Choroid plexus epithelial cell (primary cell): ENCODE measurements around the gene OLFML2A.

Source experiments
- DNase-seq: peaks from one replicate; pipeline ENCODE4 v3.0.0-alpha.2; 2010; ENCODE audit warnings: low read depth
- H3K4me3 ChIP-seq: 2 replicates; pipeline ENCODE4 v1.5.1; 2011; ENCODE audit warnings: low read depth, mild to moderate bottlenecking, control low read depth, low read length, moderate library complexity
- CTCF ChIP-seq: conservative IDR thresholded peaks from 2 replicates; pipeline ENCODE4 v1.5.1; 2011; ENCODE audit warnings: low read depth, mild to moderate bottlenecking, control low read depth, inconsistent platforms, low read length, moderate library complexity

The OLFML2A gene

GRCh38 chr9:124766815-124767554 is 9.9 kb upstream of the OLFML2A start:
- no peak for TF ChIP-seq CTCF
- H3K4me3 ChIP-seq: no peak overlapping the region
- no peak for DNase-seq

GRCh38 chr9:124767821-124768220 is 9.1 kb upstream of the OLFML2A start:
- no peak for DNase-seq
- no peak for TF ChIP-seq CTCF
- no peak overlapping the region for H3K4me3 ChIP-seq

GRCh38 chr9:124768334-124768733 is 8.6 kb upstream of the OLFML2A start:
- TF ChIP-seq CTCF: no peak
- H3K4me3 ChIP-seq: no peak overlapping the region
- no peak for DNase-seq

GRCh38 chr9:124768750-124769548 is 8.0 kb upstream of the OLFML2A start:
- H3K4me3 ChIP-seq: no peak overlapping the region
- no peak for DNase-seq
- no peak for TF ChIP-seq CTCF

GRCh38 chr9:124769549-124770358 is 7.2 kb upstream of the OLFML2A start:
- DNase-seq: no peak
- peak overlapping the region; percentile 72 for H3K4me3 ChIP-seq
- TF ChIP-seq CTCF: no peak

GRCh38 chr9:124770359-124771020 is 6.4 kb upstream of the OLFML2A start:
- peak overlapping the region; percentile 72 for H3K4me3 ChIP-seq
- no peak for TF ChIP-seq CTCF
- DNase-seq: no peak
